OCI-LY3 (cell line): Measurements from ENCODE around the gene RPS21.

ENCODE experiments used
- CTCF ChIP-seq: fragments of 200-600, 300-600 bp; sonication (generic); IDR thresholded peaks from 2 replicates; pipeline ENCODE4 v1.5.1; 2014; ENCODE audit warnings: antibody characterized with exemption, low read length, low read depth
- EZH2phosphoT487 ChIP-seq: fragments of 200-600 bp; shearing (Covaris generic); IDR thresholded peaks from 2 replicates; pipeline ENCODE4 v1.6.1; 2018; ENCODE audit warnings: antibody characterized with exemption, mixed run types, low read depth

GRCh38 chr20:62429455-62430310 is 42.8 kb downstream of the RPS21 start:
- TF ChIP-seq CTCF (no peak), EZH2phosphoT487 (no peak)
